Lower lobe of right lung (tissue), 2 donors: ENCODE measurements around the gene TARS2. TPM values are rescaled to one million over a fixed set of nuclear protein-coding genes. Genes with fewer than 3 reads are reported as not detected.

Experiments
- ATAC-seq, 2 donors: fragments of 200-7000 bp; cut with Tn5 transposase; one replicate each; pipeline ENCODE4 v1.9.1; 2020 to 2022; ENCODE audit warnings: mild to moderate bottlenecking in 2 of 2, moderate library complexity in 2 of 2
- DNase-seq: peaks from one replicate; pipeline ENCODE4 v3.0.0-alpha.2; 2020
- H3K27ac ChIP-seq: fragments of 200-600 bp; one replicate; pipeline ENCODE4 v1.8.0; 2022
- H3K27me3 ChIP-seq: fragments of 200-600 bp; one replicate; pipeline ENCODE4 v1.8.0; 2022; ENCODE audit warnings: low read depth
- H3K36me3 ChIP-seq: fragments of 200-600 bp; one replicate; pipeline ENCODE4 v1.8.0; 2022; ENCODE audit warnings: mild to moderate bottlenecking
- H3K4me1 ChIP-seq: fragments of 200-600 bp; one replicate; pipeline ENCODE4 v1.8.0; 2022
- H3K4me3 ChIP-seq: fragments of 200-600 bp; one replicate; pipeline ENCODE4 v1.8.0; 2022; ENCODE audit warnings: mild to moderate bottlenecking
- H3K9me3 ChIP-seq: fragments of 200-600 bp; one replicate; pipeline ENCODE4 v1.8.0; 2022
- intact Hi-C: fragments of 100-400 bp; cut with DNase I; formaldehyde crosslinking; loops from one replicate; pipeline ENCODE4 v1.11.0; 2022
- total RNA-seq: library from RNA; stranded (reverse); fragmentation: NEBNext Ultra II Directional; extraction: Animal tissue kit (Norgen Biotek cat#: 25700); gene quantifications from one replicate; pipeline ENCODE4 v1.2.1, GENCODE V29; 2021
- TF ChIP-seq, protein P1 (sequence below): fragments of 200-600 bp; IDR thresholded peaks from one replicate; pipeline ENCODE4 v1.8.0; 2022; ENCODE audit warnings: antibody characterized with exemption, mild to moderate bottlenecking
- donor health status: DM: no; HTN: yes; CAD: no; lungs with severe emphysema.

TARS2 gene
- total RNA-seq, 1 donor from 2014 or later = 23.7 TPM

DNA sequence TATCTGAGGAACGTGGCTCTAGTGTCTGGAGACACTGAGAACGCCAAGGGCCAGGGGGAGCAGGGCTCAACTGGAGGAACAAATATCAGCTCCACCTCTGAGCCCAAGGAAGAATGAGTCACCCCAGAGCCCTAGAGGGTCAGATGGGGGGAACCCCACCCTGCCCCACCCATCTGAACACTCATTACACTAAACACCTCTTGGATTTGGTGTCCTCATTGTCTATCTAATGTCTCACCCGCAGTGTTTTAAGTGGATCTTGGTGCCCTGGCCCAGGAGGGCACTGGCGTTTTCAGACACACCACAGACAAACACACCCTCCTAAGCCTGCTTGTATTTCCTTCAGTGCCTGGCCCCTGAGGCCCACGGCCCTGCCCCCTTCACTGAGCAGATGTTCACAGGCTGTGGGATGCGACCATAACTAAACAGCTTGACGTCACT, 26.2 kb downstream of the TARS2 start:
- Histone ChIP-seq H3K27me3 (no peaks in the 10 kb centered on the region), H3K9me3 (no peaks in the 10 kb centered on the region), H3K4me1 (peaks cover 21% of the 10 kb centered on the region), H3K4me3 (no peak overlapping the region), H3K36me3 (no peaks in the 10 kb centered on the region), H3K27ac (no peak overlapping the region)
- DNase-seq = no peak
- no peak for ATAC-seq
- intact Hi-C loops = no loop called here
- TF ChIP-seq, protein P1, sequence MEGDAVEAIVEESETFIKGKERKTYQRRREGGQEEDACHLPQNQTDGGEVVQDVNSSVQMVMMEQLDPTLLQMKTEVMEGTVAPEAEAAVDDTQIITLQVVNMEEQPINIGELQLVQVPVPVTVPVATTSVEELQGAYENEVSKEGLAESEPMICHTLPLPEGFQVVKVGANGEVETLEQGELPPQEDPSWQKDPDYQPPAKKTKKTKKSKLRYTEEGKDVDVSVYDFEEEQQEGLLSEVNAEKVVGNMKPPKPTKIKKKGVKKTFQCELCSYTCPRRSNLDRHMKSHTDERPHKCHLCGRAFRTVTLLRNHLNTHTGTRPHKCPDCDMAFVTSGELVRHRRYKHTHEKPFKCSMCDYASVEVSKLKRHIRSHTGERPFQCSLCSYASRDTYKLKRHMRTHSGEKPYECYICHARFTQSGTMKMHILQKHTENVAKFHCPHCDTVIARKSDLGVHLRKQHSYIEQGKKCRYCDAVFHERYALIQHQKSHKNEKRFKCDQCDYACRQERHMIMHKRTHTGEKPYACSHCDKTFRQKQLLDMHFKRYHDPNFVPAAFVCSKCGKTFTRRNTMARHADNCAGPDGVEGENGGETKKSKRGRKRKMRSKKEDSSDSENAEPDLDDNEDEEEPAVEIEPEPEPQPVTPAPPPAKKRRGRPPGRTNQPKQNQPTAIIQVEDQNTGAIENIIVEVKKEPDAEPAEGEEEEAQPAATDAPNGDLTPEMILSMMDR = no peak

DNA sequence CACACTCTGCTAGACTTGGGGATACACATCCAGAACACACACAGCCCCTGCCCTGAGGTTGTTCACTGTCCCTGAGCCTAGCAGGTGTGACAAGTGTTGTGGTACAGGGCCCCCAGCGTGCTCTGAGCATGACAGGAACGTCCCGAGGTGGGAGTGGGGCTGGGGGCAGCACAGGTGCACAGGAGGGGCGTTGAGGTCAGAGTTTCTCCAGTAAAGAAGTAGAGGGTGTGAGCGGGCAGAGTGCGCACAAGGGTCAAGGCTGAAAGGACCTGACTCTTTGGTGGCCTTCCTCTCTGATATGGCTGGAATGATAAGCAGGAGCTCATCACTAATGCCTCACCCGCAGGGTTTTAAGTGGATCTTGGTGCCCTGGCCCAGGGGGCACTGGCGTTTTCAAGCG, 27.0 kb downstream of the TARS2 start:
- intact Hi-C loops = no loop called here
- DNase-seq = no peak
- Histone ChIP-seq H3K36me3 (no peaks in the 10 kb centered on the region), H3K9me3 (no peaks in the 10 kb centered on the region), H3K4me3 (no peak overlapping the region), H3K27ac (no peak overlapping the region), H3K4me1 (peaks cover 12% of the 10 kb centered on the region), H3K27me3 (no peaks in the 10 kb centered on the region)
- ATAC-seq = no peak
- TF ChIP-seq, protein P1 = no peak

DNA sequence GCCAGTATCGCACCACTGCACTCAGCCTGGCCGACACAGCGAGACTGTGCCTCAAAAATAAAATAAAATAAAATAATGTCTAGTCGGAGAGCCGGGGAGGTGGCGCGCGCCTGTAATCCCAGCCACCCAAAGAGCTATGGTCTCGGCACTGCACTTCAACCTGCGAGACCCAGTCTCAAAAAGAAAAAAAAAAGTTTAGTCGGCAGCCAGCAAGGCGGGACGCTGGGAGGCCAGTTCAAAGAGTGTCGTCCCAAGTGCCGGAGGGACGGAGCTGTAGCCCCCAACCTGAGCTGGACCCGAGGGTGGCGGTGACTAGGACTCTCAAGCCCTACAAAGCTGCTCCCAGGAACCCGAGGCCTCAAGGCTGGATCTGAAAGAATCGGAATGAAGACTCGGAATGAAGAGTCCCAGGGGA, 27.7 kb downstream of the TARS2 start:
- TF ChIP-seq, protein P1 = no peak
- intact Hi-C loops = no loop called here
- peak overlapping the region; percentile 83 for H3K27ac ChIP-seq

DNA sequence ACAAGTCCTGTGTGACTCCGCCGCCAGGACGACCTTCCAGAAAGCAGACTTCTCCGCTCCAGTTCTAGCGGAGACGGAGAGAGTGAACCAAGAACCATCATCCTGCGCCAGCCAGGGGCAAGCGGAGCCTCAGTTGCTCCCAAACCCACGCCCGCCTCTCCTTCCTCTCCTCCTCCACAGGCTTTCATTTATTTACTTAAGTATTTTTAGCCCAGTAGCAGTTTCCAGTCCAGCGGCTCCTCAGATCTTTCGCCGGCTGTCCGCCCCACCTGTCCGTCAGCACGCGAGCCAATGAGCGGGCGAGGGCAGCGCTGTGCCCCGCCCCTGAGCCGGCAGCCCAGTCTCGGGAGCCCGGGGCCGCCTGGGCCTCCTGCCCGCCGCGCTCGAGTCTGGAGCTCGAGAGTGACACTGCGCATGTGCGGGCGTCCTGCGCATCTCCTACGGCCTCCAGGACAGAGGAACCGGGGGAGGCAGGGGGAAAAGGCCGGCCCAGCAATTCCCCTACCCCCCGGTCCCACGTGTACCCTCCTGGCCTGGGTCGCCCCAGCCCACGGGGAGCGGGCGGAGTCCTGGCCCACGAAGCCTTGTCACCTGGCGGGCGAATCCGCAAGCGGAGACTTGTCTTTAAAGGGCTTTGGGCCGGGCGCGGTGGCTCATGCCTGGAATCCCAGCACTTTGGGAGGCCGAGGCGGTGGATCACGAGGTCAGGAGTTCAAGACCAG, 28.3 kb downstream of the TARS2 start, which contains the start of gene FALEC:
Gene FALEC, plus strand, starts transcription at position 425 of the 722 bp plus-strand sequence.
- no peaks in the 10 kb centered on the region for H3K9me3 ChIP-seq
- TF ChIP-seq, protein P1 = no peak
- no peaks in the 10 kb centered on the region for H3K27me3 ChIP-seq
- DNase-seq (peak; percentile 99), ATAC-seq (peak; percentile 99)
- peak within 1 kb of the TSS; percentile 83 for H3K27ac ChIP-seq
- peak within 1 kb of the TSS; percentile 76 for H3K4me3 ChIP-seq
- peaks cover 10% of the 10 kb centered on the region for H3K4me1 ChIP-seq
- intact Hi-C loops = no loop called here
- no peaks in the 10 kb centered on the region for H3K36me3 ChIP-seq

More for the DNA sequence above, 27.7 kb downstream of the TARS2 start:
- no peak for DNase-seq
- H3K4me1 ChIP-seq = peaks cover 10% of the 10 kb centered on the region
- ATAC-seq = no peak
- no peaks in the 10 kb centered on the region for H3K27me3 ChIP-seq
- H3K4me3 ChIP-seq = peak overlapping the region; percentile 76
- no peaks in the 10 kb centered on the region for H3K9me3 ChIP-seq
- no peaks in the 10 kb centered on the region for H3K36me3 ChIP-seq

DNA sequence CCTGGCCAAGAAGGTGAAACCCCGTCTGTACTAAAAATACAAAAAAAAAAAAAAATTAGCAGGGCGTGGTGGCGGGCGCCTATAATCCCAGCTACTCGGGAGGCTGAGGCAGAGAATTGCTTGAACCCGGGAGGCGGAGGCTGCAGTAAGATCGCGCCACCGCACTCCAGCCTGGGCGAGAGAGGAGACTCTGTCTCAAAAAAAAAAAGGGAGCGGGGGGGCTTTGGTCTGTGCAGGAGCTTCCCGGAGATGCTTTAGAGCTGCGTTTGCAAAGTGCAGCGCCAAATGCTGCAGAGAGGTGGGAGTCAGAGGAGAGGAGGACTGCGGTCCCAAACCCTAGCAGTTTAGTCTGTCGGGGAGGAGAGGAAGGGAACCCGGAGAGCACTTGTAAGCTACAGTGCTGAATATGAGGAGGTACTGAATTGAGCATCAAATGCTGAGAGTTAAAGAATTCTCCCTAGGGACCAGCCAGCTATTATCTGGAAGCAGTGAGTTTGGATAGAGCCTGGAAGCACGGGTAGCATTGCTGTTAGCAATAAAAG, 28.9 kb downstream of the TARS2 start:
- peak overlapping the region; percentile 76 for H3K4me3 ChIP-seq
- ATAC-seq (peak; percentile 2 to 16), DNase-seq (no peak)
- peak overlapping the region; percentile 83 for H3K27ac ChIP-seq
- H3K36me3 ChIP-seq = no peaks in the 10 kb centered on the region
- intact Hi-C loops = no loop called here
- H3K27me3 ChIP-seq = no peaks in the 10 kb centered on the region
- TF ChIP-seq, protein P1 = no peak
- H3K9me3 ChIP-seq = no peaks in the 10 kb centered on the region
- peaks cover 10% of the 10 kb centered on the region for H3K4me1 ChIP-seq
